ENCODE results near the gene DOK5. TPM values are rescaled to one million over a fixed set of nuclear protein-coding genes. Genes with fewer than 3 reads are reported as not detected.

The DOK5 gene
- total RNA-seq, 1 donor from 2014 or later: 14.3 TPM

DNA sequence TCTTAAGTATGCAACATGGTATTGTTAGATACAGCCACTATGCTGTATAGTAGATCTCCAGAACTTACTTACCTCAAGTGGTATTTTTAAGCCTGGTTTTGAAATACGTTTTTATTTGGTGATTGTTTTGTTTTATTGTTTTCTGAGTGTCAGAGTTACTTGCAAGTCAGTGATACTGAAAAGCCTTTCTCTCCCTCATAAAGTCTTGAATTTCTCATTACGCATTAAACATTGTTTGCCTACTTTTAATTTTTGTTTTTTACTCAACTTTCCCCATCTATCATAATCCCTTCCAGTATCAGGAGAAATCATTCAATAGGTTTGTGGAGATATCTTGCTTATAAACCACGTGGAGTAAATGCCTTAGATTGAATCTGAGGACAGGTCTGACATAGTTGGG lies 214.9 kb downstream of the DOK5 start:
- no peaks in the 10 kb centered on the region for H3K36me3 ChIP-seq
- peaks cover 9% of the 10 kb centered on the region for H3K27me3 ChIP-seq (ENCODE audit: low read depth)
- no peak overlapping the region for H3K27ac ChIP-seq (replicated peaks)
- intact Hi-C loops (cut with micrococcal nuclease): no loop called here
- no peaks in the 10 kb centered on the region for H3K9me3 ChIP-seq (replicated peaks)
- TF ChIP-seq, protein P1, sequence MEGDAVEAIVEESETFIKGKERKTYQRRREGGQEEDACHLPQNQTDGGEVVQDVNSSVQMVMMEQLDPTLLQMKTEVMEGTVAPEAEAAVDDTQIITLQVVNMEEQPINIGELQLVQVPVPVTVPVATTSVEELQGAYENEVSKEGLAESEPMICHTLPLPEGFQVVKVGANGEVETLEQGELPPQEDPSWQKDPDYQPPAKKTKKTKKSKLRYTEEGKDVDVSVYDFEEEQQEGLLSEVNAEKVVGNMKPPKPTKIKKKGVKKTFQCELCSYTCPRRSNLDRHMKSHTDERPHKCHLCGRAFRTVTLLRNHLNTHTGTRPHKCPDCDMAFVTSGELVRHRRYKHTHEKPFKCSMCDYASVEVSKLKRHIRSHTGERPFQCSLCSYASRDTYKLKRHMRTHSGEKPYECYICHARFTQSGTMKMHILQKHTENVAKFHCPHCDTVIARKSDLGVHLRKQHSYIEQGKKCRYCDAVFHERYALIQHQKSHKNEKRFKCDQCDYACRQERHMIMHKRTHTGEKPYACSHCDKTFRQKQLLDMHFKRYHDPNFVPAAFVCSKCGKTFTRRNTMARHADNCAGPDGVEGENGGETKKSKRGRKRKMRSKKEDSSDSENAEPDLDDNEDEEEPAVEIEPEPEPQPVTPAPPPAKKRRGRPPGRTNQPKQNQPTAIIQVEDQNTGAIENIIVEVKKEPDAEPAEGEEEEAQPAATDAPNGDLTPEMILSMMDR (IDR thresholded peaks at IDR 0.05; ENCODE audit: borderline replicate concordance): no peak
- no peaks in the 10 kb centered on the region for H3K4me1 ChIP-seq
- H3K4me3 ChIP-seq: no peak overlapping the region
- DNase-seq: no peak

DNA sequence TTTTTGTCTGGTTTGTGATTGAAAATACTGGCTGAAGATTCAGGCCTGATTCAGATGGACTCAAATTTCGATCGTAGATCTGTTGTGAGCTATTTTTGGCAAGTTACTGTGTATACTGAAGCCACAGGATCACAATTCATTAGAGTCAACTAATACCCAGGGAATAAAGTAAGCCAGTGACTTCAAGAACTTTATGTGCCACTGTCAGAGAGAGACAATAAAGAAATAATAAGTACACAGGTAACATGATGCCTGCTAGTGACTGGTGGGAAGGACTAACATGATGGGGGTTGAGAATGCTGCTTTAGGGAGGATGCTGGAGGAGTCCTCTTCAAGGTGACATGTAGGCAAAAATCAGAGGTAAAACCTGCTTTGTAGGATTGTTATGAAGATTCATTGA lies 215.9 kb downstream of the DOK5 start:
- H3K9me3 ChIP-seq (replicated peaks): peaks cover 3% of the 10 kb centered on the region
- TF ChIP-seq, protein P1 (IDR thresholded peaks at IDR 0.05; ENCODE audit: borderline replicate concordance): no peak
- no peaks in the 10 kb centered on the region for H3K36me3 ChIP-seq
- H3K27me3 ChIP-seq (ENCODE audit: low read depth): no peaks in the 10 kb centered on the region
- no peak overlapping the region for H3K4me3 ChIP-seq
- intact Hi-C loops (cut with micrococcal nuclease): no loop called here
- no peak overlapping the region for H3K27ac ChIP-seq (replicated peaks)
- no peaks in the 10 kb centered on the region for H3K4me1 ChIP-seq
- DNase-seq: no peak

DNA sequence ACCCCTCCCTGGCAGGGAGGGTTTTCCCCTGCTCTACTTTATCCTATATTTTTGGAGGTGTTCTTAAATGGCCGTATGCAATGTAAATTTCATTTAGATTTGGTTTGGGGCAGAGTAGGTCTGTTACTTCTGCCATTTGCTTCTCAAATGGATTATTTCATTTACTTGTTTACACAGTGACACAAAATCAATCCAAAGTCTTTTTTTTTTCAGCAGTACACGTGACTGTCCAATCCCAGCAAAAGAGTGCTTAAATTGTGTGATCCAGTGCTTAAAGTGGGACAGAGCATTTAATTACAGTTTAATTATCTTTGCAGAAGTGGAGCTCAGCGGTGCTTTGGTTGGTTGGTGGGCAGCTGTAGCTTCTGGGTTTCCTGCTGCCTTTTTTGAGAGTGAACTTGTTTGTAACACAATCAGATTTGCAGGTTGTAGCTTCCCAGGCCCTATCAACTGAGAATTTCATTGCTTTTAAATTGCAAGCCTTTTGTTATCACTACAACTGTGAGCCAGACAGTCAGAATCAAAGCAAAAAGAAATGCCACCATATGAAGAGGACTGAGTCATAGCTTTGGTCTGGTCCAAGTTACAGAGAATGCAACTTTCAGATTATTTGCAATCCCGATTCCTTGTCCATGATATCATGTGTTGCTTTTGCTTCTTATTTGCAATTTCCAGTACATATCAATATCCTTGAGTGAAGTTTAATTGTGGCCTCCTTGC lies 216.9 kb downstream of the DOK5 start:
- Histone ChIP-seq H3K27ac (replicated peaks) (no peak overlapping the region), H3K9me3 (replicated peaks) (peaks cover 3% of the 10 kb centered on the region), H3K4me1 (no peaks in the 10 kb centered on the region), H3K36me3 (no peaks in the 10 kb centered on the region), H3K4me3 (no peak overlapping the region), H3K27me3 (ENCODE audit: low read depth) (no peaks in the 10 kb centered on the region)
- TF ChIP-seq, protein P1 (IDR thresholded peaks at IDR 0.05; ENCODE audit: borderline replicate concordance): no peak
- DNase-seq: no peak
- intact Hi-C loops (cut with micrococcal nuclease): no loop called here

DNA sequence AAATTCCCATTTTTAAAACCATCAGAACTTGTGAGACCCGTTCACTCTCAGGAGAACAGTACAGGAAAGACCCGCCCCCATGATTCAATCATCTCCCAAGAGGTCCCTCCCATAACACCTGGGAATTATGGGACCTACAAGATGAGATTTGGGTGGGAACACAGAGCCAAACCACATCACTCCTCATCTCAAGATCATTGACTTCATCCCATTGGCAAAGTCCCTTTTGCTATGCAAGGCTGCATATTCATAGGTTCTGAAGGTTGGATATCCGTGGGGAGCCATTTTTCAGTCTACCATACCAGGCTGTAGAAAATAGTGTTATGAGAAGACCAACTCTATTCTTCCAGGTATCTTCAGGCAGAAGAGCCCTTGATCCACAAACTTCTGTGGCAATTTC lies 219.1 kb downstream of the DOK5 start:
- DNase-seq: no peak
- Histone ChIP-seq H3K9me3 (replicated peaks) (peaks cover 3% of the 10 kb centered on the region), H3K27ac (replicated peaks) (no peak overlapping the region), H3K4me3 (no peak overlapping the region), H3K27me3 (ENCODE audit: low read depth) (no peaks in the 10 kb centered on the region), H3K4me1 (no peaks in the 10 kb centered on the region), H3K36me3 (no peaks in the 10 kb centered on the region)
- intact Hi-C loops (cut with micrococcal nuclease): no loop called here
- TF ChIP-seq, protein P1 (IDR thresholded peaks at IDR 0.05; ENCODE audit: borderline replicate concordance): no peak

DNA sequence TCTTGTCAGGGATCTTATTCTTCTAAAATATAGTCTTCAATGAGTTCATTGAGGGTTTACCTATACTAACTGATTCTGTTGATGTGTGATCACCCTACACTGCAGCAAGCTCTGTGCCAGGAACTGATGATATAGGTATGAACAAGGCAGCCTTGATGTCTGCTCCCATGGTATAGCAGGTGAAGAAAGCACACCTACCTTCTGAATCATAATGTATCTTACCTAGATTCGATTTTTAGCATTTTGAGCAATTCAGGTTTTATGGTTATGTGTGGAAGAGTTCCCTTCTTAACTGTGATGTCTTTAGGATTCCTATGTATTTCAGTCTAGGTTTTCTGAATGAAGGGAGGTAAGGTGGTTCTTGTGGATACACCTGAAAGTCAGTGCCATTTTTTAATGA lies 223.0 kb downstream of the DOK5 start:
- Histone ChIP-seq H3K27me3 (ENCODE audit: low read depth) (peaks cover 9% of the 10 kb centered on the region), H3K4me1 (no peaks in the 10 kb centered on the region), H3K27ac (replicated peaks) (no peak overlapping the region), H3K4me3 (no peak overlapping the region), H3K36me3 (no peaks in the 10 kb centered on the region), H3K9me3 (replicated peaks) (peaks cover 3% of the 10 kb centered on the region)
- intact Hi-C loops (cut with micrococcal nuclease): no loop called here
- no peak for DNase-seq
- TF ChIP-seq, protein P1 (IDR thresholded peaks at IDR 0.05; ENCODE audit: borderline replicate concordance): no peak

Measured in left ventricle myocardium inferior (tissue), 1 donor.